IgD-negative memory B cell (primary cell): ENCODE data around the gene PARD6G. TPM values are rescaled to one million over a fixed set of nuclear protein-coding genes. Genes with fewer than 3 reads are reported as not detected.

Source experiments
- H3K27ac Mint-ChIP-seq, 3 donors: one replicate each; pipeline ENCODE4 v1.8.0; 2020 to 2022; ENCODE audit warnings: mild to moderate bottlenecking in 3 of 3, mixed read lengths in 3 of 3, moderate library complexity in 1 of 3
- H3K27me3 Mint-ChIP-seq: one replicate; pipeline ENCODE4 v1.8.0; 2021; ENCODE audit warnings: mixed read lengths
- H3K36me3 Mint-ChIP-seq: one replicate; pipeline ENCODE4 v1.8.0; 2020; ENCODE audit warnings: mild to moderate bottlenecking, mixed read lengths
- H3K4me1 Mint-ChIP-seq, 3 donors: one replicate each; pipeline ENCODE4 v1.8.0; 2020 to 2022; ENCODE audit warnings: mixed read lengths in 3 of 3, mild to moderate bottlenecking in 1 of 3
- H3K4me3 Mint-ChIP-seq, 4 donors: one replicate each; pipeline ENCODE4 v1.8.0; 2020 to 2022; ENCODE audit warnings: mild to moderate bottlenecking in 4 of 4, mixed read lengths in 4 of 4, moderate library complexity in 3 of 4
- H3K9me3 Mint-ChIP-seq, 3 donors: one replicate each; pipeline ENCODE4 v1.8.0; 2020 to 2021; ENCODE audit warnings: mixed read lengths in 3 of 3, mild to moderate bottlenecking in 1 of 3
- polyA plus RNA-seq: library from polyadenylated mRNA; unstranded; fragments of 300-500 nt; fragmentation: Illumina TruSeq; gene quantifications from one replicate; pipeline ENCODE4 v1.2.3, GENCODE V29; 2021

Gene PARD6G
- polyA plus RNA-seq, 1 donor from 2014 or later = not detected

- Mint-ChIP-seq H3K9me3 (no peaks in the 10 kb centered on the region), H3K36me3 (no peaks in the 10 kb centered on the region), H3K27me3 (peaks cover 22% of the 10 kb centered on the region), H3K27ac (no peak overlapping the region), H3K4me3 (no peak overlapping the region), H3K4me1 (no peaks in the 10 kb centered on the region)
These were observed 55.2 kb downstream of the PARD6G start for GRCh38 chr18:80191907-80192652.

GRCh38 chr18:80191264-80191663 lies 56.0 kb downstream of the PARD6G start:
- H3K9me3 Mint-ChIP-seq = no peaks in the 10 kb centered on the region
- no peaks in the 10 kb centered on the region for H3K36me3 Mint-ChIP-seq
- no peaks in the 10 kb centered on the region for H3K4me1 Mint-ChIP-seq
- H3K27me3 Mint-ChIP-seq = peaks cover 19% of the 10 kb centered on the region
- no peak overlapping the region for H3K27ac Mint-ChIP-seq
- no peak overlapping the region for H3K4me3 Mint-ChIP-seq

DNA sequence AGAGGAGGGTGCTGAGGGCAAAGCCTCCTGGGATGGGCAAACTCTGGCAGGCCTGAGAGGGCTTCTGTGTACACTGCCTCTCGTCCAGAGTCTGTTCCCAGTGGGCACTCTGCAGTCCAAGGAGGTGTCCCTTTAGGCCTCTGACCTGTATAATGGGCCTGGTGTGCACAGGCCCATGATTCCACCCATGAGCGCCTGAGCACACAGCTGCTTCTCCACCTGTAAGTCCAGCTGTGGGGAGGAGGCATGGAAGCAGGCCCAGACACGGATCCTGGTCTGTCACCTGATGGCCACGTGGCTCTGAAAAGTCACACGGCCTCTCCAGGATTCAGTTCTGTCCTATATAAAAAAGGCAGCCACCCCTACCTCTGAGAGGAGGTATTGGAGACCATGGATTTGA lies 57.0 kb downstream of the PARD6G start:
- no peaks in the 10 kb centered on the region for H3K4me1 Mint-ChIP-seq
- H3K36me3 Mint-ChIP-seq = no peaks in the 10 kb centered on the region
- H3K9me3 Mint-ChIP-seq = no peaks in the 10 kb centered on the region
- no peak overlapping the region for H3K27ac Mint-ChIP-seq
- no peak overlapping the region for H3K4me3 Mint-ChIP-seq
- H3K27me3 Mint-ChIP-seq = peaks cover 19% of the 10 kb centered on the region

DNA sequence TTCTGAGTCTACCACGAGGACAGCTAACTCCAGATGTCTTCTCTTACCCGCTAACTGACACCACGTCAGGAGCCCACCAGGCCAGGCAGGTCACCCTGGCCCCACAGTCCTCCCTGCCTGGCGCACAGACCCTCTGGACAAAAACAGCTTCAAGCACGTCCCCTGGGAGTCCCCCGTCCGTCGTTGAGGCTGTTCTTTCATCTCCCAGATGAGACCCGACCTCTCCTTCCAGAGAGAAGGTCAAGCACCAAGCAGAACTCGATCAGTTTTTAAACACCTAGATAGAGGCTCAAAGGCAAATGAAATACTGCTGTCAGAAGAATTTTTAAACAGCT lies 57.8 kb downstream of the PARD6G start:
- Mint-ChIP-seq H3K27ac (no peak overlapping the region), H3K36me3 (no peaks in the 10 kb centered on the region), H3K9me3 (no peaks in the 10 kb centered on the region), H3K4me3 (no peak overlapping the region), H3K4me1 (no peaks in the 10 kb centered on the region), H3K27me3 (peaks cover 16% of the 10 kb centered on the region)

GRCh38 chr18:80188643-80189530 lies 58.4 kb downstream of the PARD6G start:
- H3K4me3 Mint-ChIP-seq = no peak overlapping the region
- H3K36me3 Mint-ChIP-seq = no peaks in the 10 kb centered on the region
- H3K4me1 Mint-ChIP-seq = no peaks in the 10 kb centered on the region

DNA sequence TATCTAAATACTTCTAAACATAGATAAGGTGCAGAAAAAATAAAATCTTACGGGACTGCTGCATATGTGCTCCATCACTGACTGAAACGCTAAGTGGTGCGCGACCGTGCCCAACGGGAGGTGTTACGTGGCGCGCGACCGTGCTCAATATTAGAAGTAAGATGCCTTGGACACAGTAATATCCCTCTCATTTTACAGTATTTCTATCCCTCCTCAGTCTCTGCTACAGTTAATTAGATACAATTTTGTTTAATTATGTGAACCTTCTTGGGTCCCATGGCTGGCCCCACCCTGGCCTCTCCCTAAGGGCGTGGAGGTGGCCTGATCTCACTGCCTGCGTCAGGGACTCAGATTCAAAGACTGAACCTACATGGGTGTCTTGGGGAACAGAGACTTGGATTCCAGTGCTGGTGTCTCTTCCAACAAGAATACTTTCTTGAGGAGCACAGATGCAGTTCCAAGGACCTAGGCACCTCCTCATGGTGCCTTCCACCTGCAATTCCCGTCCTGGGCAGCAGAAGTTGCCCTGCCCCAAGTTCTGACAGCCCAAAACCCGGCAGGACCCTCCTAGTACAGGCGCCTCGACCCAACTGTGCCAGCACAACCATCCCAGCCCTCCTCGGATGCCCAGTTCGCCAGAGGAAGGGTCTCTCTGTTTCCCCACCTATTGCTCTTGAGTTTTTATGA lies 59.2 kb downstream of the PARD6G start:
- Mint-ChIP-seq H3K9me3 (no peaks in the 10 kb centered on the region), H3K27me3 (peaks cover 15% of the 10 kb centered on the region), H3K4me3 (no peak overlapping the region), H3K4me1 (no peaks in the 10 kb centered on the region), H3K36me3 (no peaks in the 10 kb centered on the region), H3K27ac (no peak overlapping the region)

More at GRCh38 chr18:80188643-80189530, 58.4 kb downstream of the PARD6G start:
- H3K9me3 Mint-ChIP-seq = no peaks in the 10 kb centered on the region
- no peak overlapping the region for H3K27ac Mint-ChIP-seq
- H3K27me3 Mint-ChIP-seq = peaks cover 16% of the 10 kb centered on the region

DNA sequence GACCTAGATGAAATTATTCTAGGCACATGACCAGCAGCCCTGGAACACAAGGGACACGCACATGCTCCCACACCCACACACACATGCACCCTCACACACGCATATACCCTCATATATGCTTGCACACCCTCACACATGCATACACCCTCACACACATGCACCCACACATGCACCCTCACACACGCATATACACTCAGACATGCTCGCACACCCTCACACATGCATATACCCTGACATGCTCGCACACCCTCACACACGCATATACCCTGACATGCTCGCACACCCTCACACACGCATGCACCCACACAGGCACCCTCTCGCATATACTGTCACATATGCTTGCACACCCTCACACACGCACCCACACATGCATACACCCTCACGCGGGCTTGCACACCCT lies 61.8 kb downstream of the PARD6G start:
- Mint-ChIP-seq H3K4me3 (no peak overlapping the region), H3K27ac (no peak overlapping the region), H3K27me3 (peaks cover 8% of the 10 kb centered on the region)

DNA sequence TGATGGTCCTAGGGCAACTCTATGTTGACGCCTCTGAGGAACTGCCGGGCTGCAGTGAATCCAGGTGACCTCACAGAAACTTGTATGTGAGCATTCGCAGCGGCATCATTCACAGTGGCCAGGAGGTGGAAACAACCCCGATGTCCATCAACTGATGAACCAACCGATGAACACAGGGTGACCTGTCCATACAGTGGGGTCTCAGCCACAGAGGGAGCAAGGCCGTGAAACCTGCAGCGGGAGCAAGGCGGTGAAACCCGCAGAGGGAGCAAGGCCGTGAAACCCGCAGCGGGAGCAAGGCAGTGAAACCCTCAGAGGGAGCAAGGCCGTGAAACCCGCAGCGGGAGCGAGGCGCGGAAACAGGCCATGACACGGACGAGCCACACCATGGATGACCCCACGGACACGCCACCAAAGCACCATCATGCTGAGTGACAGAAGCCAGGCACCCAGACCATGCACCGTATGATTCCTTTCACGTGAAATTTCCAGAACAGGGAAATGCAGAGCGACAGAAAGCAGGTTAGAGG lies 63.0 kb downstream of the PARD6G start:
- no peak overlapping the region for H3K27ac Mint-ChIP-seq
- H3K4me3 Mint-ChIP-seq = no peak overlapping the region
- H3K36me3 Mint-ChIP-seq = no peaks in the 10 kb centered on the region
- peaks cover 4% of the 10 kb centered on the region for H3K27me3 Mint-ChIP-seq
- H3K9me3 Mint-ChIP-seq = peaks cover 0 to 2% (median 0%) of the 10 kb centered on the region in 3 donors
- peaks cover 0 to 3% (median 2%) of the 10 kb centered on the region in 3 donors for H3K4me1 Mint-ChIP-seq

More for the DNA sequence above, 61.8 kb downstream of the PARD6G start:
- Mint-ChIP-seq H3K36me3 (no peaks in the 10 kb centered on the region), H3K9me3 (peaks cover 0 to 2% (median 0%) of the 10 kb centered on the region in 3 donors), H3K4me1 (peaks cover 0 to 2% (median 0%) of the 10 kb centered on the region in 3 donors)

DNA sequence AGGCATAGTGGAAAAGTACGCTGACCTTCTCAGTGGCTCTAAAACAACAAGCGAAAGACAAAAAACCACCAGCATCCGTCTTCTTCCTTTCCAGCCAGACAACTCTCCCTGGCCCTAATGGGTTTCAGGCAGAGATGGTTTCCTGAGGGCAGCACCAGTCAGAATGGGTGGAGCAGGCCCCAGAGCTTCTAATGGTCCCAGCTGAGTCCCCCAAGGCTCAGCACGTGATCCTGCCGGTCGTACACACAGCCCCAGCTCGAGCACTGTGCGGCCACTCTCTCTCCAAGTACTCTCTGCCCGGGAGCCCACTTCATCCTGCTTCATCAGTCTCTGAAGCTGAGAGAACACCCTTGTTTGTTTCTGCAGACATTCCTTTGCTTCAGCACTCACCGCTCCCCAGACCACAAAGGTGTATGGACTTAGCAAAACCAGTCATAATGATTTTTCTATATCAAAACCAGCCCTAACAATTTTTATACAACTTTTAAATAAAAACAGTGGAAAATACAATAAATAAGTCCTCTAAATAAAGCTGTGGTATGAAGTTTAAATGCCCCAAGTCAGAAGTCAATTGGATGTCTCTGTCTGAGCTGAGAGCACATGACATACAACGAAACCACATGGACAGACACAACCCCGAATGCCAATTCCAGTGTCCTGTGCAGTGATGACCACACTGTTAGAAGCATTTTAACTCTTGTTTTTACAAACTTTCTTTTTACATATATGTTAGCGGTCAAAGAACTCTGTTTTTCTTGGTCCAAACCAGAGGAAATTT lies 63.9 kb downstream of the PARD6G start:
- H3K9me3 Mint-ChIP-seq = peaks cover 0 to 2% (median 0%) of the 10 kb centered on the region in 3 donors
- peaks cover 0 to 6% (median 2%) of the 10 kb centered on the region in 3 donors for H3K4me1 Mint-ChIP-seq

GRCh38 chr18:80182855-80183254 lies 64.5 kb downstream of the PARD6G start:
- Mint-ChIP-seq H3K9me3 (peaks cover 0 to 2% (median 0%) of the 10 kb centered on the region in 3 donors), H3K4me1 (peaks cover 0 to 6% (median 2%) of the 10 kb centered on the region in 3 donors), H3K27me3 (peaks cover 7% of the 10 kb centered on the region), H3K4me3 (no peak overlapping the region), H3K36me3 (no peaks in the 10 kb centered on the region), H3K27ac (no peak overlapping the region)

More for the DNA sequence above, 63.9 kb downstream of the PARD6G start:
- Mint-ChIP-seq H3K27ac (no peak overlapping the region), H3K27me3 (peaks cover 6% of the 10 kb centered on the region), H3K36me3 (no peaks in the 10 kb centered on the region), H3K4me3 (no peak overlapping the region)

DNA sequence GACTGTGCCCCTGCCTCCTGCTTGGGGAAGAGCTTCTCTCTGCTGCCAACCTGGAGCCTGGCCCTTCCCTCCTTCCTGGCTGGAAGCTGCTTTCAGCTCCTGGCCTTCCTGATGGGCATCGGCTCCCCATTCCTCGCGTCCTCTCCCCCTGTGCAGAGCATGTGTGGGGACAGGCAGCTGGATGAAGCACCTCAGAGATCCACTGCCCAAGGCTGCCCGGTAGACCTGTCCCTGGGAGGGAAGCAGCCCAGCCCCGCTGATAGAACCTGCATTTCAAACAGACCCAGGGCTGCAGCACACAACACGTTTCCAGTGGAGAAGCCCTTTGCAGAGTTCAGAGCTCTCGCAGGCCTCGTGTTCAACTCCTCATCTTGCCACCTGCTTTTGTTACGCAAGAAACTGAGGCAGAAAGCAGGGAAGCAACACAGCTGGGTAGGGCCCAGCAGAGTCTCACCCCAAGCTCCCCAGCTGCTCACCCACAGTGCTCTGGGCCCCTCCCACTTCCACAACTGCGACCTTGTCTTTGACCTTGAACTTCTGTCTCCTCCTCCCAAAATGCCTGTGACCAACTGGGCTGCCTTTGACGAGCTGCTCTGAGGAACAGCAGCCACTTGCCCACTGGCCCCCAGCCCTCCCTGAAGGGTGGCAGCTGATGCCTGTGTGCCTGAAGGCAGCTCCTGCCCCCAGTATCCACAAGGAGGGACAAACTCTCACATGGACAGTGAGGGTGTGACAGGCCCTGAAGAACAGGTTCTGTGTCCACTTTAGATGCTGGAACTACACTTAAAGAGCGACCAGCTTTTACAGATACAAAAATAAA lies 65.5 kb downstream of the PARD6G start:
- peaks cover 0 to 2% (median 0%) of the 10 kb centered on the region in 3 donors for H3K9me3 Mint-ChIP-seq
- peaks cover 7% of the 10 kb centered on the region for H3K27me3 Mint-ChIP-seq
- H3K27ac Mint-ChIP-seq = no peak overlapping the region
- no peak overlapping the region for H3K4me3 Mint-ChIP-seq
- peaks cover 0 to 6% (median 2%) of the 10 kb centered on the region in 3 donors for H3K4me1 Mint-ChIP-seq
- no peaks in the 10 kb centered on the region for H3K36me3 Mint-ChIP-seq

DNA sequence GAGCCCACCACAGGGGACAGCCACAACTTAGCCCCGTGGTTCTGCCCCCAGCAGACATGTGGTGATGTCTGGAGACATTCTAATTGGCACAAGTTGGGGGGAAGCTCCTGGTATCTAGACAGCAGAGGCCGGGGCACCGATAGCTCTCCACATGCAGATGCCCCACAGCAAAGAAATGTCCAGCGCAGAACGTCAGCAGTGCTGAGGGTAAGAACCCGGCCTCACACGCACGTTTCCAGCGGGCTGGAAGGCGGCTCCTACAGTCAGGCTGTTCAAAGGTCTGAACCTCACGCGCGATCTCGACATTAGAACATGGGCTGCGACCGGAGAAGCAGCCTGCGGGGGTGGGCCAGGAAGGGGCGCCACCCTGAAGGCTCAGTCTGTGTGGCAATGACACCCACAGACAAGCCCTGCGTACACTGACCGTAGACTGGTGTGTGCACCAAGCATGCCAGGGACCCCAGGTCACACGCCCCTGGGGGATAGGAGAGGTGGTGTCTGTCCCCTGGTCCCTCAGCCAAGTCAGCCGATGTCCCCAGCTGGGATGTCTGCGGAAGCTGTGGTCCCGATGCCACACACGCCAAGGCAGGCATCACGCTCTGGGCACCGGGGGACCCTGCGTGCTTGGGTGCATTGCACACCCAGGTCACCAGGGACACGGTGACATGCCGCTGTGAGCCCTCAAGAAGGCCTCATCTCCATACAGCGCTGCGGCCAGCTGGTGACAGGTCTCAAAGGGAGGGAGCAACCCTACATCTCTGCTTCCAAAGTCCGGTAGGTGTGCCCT lies 66.3 kb downstream of the PARD6G start:
- peaks cover 0 to 3% (median 0%) of the 10 kb centered on the region in 3 donors for H3K9me3 Mint-ChIP-seq
- H3K36me3 Mint-ChIP-seq = no peaks in the 10 kb centered on the region
- peaks cover 14% of the 10 kb centered on the region for H3K27me3 Mint-ChIP-seq
- no peak overlapping the region for H3K4me3 Mint-ChIP-seq
- peaks cover 0 to 6% (median 2%) of the 10 kb centered on the region in 3 donors for H3K4me1 Mint-ChIP-seq
- no peak overlapping the region for H3K27ac Mint-ChIP-seq
